Measurements from ENCODE around the gene NTNG1.
A peak's percentile ranks its signal among the peaks of the same experiment; 100 is the strongest.

The NTNG1 gene

GRCh38 chr1:107473065-107473464, 332.2 kb downstream of the NTNG1 start:
- TF ChIP-seq CTCF (IDR thresholded peaks at IDR 0.05), result no peak
- H3K9me3 Mint-ChIP-seq, result no peaks in the 10 kb centered on the region
- H3K27ac Mint-ChIP-seq, result no peak overlapping the region
- H3K4me3 Mint-ChIP-seq, result no peak overlapping the region
- peaks cover 8% of the 10 kb centered on the region for H3K4me1 Mint-ChIP-seq
- H3K27me3 Mint-ChIP-seq (ENCODE audit: low read depth, poor library complexity), result no peaks in the 10 kb centered on the region
- no peak for DNase-seq
- H3K36me3 Mint-ChIP-seq (ENCODE audit: low read depth), result no peaks in the 10 kb centered on the region

GRCh38 chr1:107474877-107475612, 334.2 kb downstream of the NTNG1 start:
- peaks cover 8% of the 10 kb centered on the region for H3K4me1 Mint-ChIP-seq
- TF ChIP-seq CTCF (IDR thresholded peaks at IDR 0.05), result no peak
- no peak overlapping the region for H3K4me3 Mint-ChIP-seq
- no peaks in the 10 kb centered on the region for H3K36me3 Mint-ChIP-seq (ENCODE audit: low read depth)
- H3K27me3 Mint-ChIP-seq (ENCODE audit: low read depth, poor library complexity), result no peaks in the 10 kb centered on the region
- no peak overlapping the region for H3K27ac Mint-ChIP-seq
- no peak for DNase-seq
- no peaks in the 10 kb centered on the region for H3K9me3 Mint-ChIP-seq

GRCh38 chr1:107477233-107477632, 336.4 kb downstream of the NTNG1 start:
- Mint-ChIP-seq H3K4me1 (peaks cover 13% of the 10 kb centered on the region), H3K36me3 (ENCODE audit: low read depth) (no peaks in the 10 kb centered on the region), H3K27ac (no peak overlapping the region), H3K9me3 (no peaks in the 10 kb centered on the region), H3K4me3 (no peak overlapping the region), H3K27me3 (ENCODE audit: low read depth, poor library complexity) (peaks cover 1% of the 10 kb centered on the region)
- no peak for DNase-seq
- TF ChIP-seq CTCF (IDR thresholded peaks at IDR 0.05), result peak; percentile 23

GRCh38 chr1:107479865-107480350, 339.1 kb downstream of the NTNG1 start:
- TF ChIP-seq CTCF (IDR thresholded peaks at IDR 0.05), result no peak
- Mint-ChIP-seq H3K36me3 (ENCODE audit: low read depth) (no peaks in the 10 kb centered on the region), H3K4me3 (no peak overlapping the region), H3K27me3 (ENCODE audit: low read depth, poor library complexity) (peaks cover 5% of the 10 kb centered on the region), H3K27ac (no peak overlapping the region), H3K9me3 (no peaks in the 10 kb centered on the region), H3K4me1 (peaks cover 5% of the 10 kb centered on the region)
- DNase-seq, result no peak

- H3K27me3 Mint-ChIP-seq (ENCODE audit: low read depth, poor library complexity), result peaks cover 5% of the 10 kb centered on the region
- H3K27ac Mint-ChIP-seq, result no peak overlapping the region
- H3K4me1 Mint-ChIP-seq, result peaks cover 5% of the 10 kb centered on the region
- H3K36me3 Mint-ChIP-seq (ENCODE audit: low read depth), result no peaks in the 10 kb centered on the region
- TF ChIP-seq CTCF (IDR thresholded peaks at IDR 0.05), result no peak
- peak; percentile 2 for DNase-seq
- no peaks in the 10 kb centered on the region for H3K9me3 Mint-ChIP-seq
- no peak overlapping the region for H3K4me3 Mint-ChIP-seq
Measured at GRCh38 chr1:107480548-107481415, 339.9 kb downstream of the NTNG1 start.

All from nephron progenitor cell (in vitro differentiated cells).